ENCODE data around the gene DNAJB2. TPM values are rescaled to one million over a fixed set of nuclear protein-coding genes. Genes with fewer than 3 reads are reported as not detected.
A peak's percentile ranks its signal among the peaks of the same experiment; 100 is the strongest.

DNAJB2 gene
- total and polyA plus RNA-seq, 5 experiments from 2014 or later: 5.0 to 105 (median 6.6) TPM

GRCh38 chr2:219294356-219295351 lies 15.5 kb downstream of the DNAJB2 start:
- Mint-ChIP-seq H3K36me3 (no peaks in the 10 kb centered on the region), H3K4me1 (peaks cover 13 to 44% (median 37%) of the 10 kb centered on the region in 4 donors), H3K4me3 (peak overlapping the region; percentile 62 to 82 (median 76)), H3K9me3 (no peaks in the 10 kb centered on the region), H3K27ac (peak overlapping the region in 9 of 10 donors; percentile 32 to 93 (median 81)), H3K27me3 (peaks cover 0 to 3% (median 0%) of the 10 kb centered on the region in 5 donors)
- ATAC-seq (peak; percentile 89 to 92), DNase-seq (peak; percentile 79 to 92 (median 90))
- POLR2A ChIA-PET: interaction anchor here (0.6 to 7.6 kb wide), 19 partner anchors 8 to 584 kb away, joined by 3 to 79 read pairs (median 5); partner anchors contain the start of genes ABCB6, ANKZF1, ATG9A and CNPPD1

- H3K4me3 Mint-ChIP-seq: peak overlapping the region in 2 of 10 donors; percentile 22 to 67
Measured at GRCh38 chr2:219296142-219296541, 17.0 kb downstream of the DNAJB2 start.

GRCh38 chr2:219296631-219297391 lies 17.6 kb downstream of the DNAJB2 start:
- Mint-ChIP-seq H3K4me1 (peaks cover 13 to 44% (median 37%) of the 10 kb centered on the region in 4 donors), H3K27me3 (peaks cover 0 to 12% (median 5%) of the 10 kb centered on the region in 5 donors), H3K36me3 (no peaks in the 10 kb centered on the region), H3K9me3 (no peaks in the 10 kb centered on the region), H3K27ac (peak overlapping the region in 6 of 10 donors; percentile 25 to 73 (median 56)), H3K4me3 (peak overlapping the region in 4 of 10 donors; percentile 22 to 45 (median 42))
- ATAC-seq (peak; percentile 22 to 67), DNase-seq (peak in 8 of 10 donors; percentile 30 to 74 (median 58))
- POLR2A ChIA-PET: interaction anchor here (1.0 to 2.6 kb wide), 2 partner anchors 42 to 67 kb away, joined by 3 to 21 read pairs; partner anchors contain the start of genes ANKZF1 and ATG9A

More at GRCh38 chr2:219296142-219296541, 17.0 kb downstream of the DNAJB2 start:
- H3K36me3 Mint-ChIP-seq: no peaks in the 10 kb centered on the region
- H3K9me3 Mint-ChIP-seq: no peaks in the 10 kb centered on the region
- H3K4me1 Mint-ChIP-seq: peaks cover 13 to 44% (median 37%) of the 10 kb centered on the region in 4 donors
- ATAC-seq (no peak), DNase-seq (no peak)
- POLR2A ChIA-PET: interaction anchor here (1.7 to 2.6 kb wide), 4 partner anchors 42 to 137 kb away, joined by 7 to 21 read pairs (median 10); partner anchors contain the start of genes ANKZF1, ATG9A, CNPPD1 and TUBA4A
- peak overlapping the region in 1 of 10 donors; percentile 93 for H3K27ac Mint-ChIP-seq
- peaks cover 0 to 5% (median 1%) of the 10 kb centered on the region in 5 donors for H3K27me3 Mint-ChIP-seq

- Mint-ChIP-seq H3K27ac (peak overlapping the region in 2 of 10 donors; percentile 67 to 82), H3K4me3 (no peak overlapping the region), H3K9me3 (no peaks in the 10 kb centered on the region), H3K27me3 (peaks cover 0 to 15% (median 9%) of the 10 kb centered on the region in 5 donors), H3K36me3 (no peaks in the 10 kb centered on the region), H3K4me1 (peaks cover 13 to 44% (median 37%) of the 10 kb centered on the region in 4 donors)
- POLR2A ChIA-PET: interaction anchor here (1.0 to 2.4 kb wide), 3 partner anchors 18 to 121 kb away, joined by 3 to 9 read pairs (median 3); partner anchors contain the start of genes CNPPD1 and DNAJB2
- ATAC-seq (no peak), DNase-seq (no peak)
Measured at GRCh38 chr2:219297766-219298456, 18.7 kb downstream of the DNAJB2 start.

DNA sequence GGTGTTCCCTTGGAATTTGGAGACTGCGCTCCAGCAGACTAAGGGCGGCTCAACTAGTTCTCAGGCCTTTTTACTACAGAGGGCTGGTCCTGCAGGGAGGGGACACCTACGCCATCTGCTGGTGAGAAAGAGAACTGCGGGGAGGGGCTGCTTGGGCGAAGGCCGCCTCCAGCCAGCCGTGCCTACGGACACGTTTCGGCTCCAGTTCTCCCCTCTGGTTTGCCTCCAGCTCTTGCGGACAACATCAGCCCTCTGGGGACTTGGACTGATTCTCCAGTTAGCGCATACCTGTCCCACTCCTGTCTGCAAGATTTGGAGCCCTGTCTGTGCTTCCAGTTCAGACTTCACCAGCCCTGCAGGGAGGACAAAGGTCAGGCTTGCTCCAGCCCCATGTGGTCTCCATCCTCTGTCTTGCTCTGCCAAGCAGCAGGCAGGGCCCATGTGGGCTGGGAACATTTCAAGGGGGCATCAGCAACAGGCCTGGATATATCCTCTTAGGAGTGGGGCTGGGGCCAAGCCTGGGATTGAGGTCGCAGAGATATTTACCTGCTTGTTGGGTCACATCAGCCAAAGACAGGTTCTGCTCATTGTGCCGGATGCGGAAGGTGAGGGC lies 19.7 kb downstream of the DNAJB2 start:
- POLR2A ChIA-PET: interaction anchor here (0.5 to 2.4 kb wide), 3 partner anchors 19 to 87 kb away, joined by 3 to 9 read pairs (median 3); partner anchors contain the start of gene DNAJB2
- Mint-ChIP-seq H3K27me3 (peaks cover 0 to 20% (median 9%) of the 10 kb centered on the region in 5 donors), H3K27ac (peak overlapping the region in 2 of 10 donors; percentile 28 to 29), H3K9me3 (no peaks in the 10 kb centered on the region), H3K4me3 (peak overlapping the region in 1 of 10 donors; percentile 33), H3K36me3 (no peaks in the 10 kb centered on the region), H3K4me1 (peaks cover 13 to 43% (median 36%) of the 10 kb centered on the region in 4 donors)
- peak; percentile 70 to 97 (median 86) for DNase-seq
- peak; percentile 30 to 57 for ATAC-seq

DNA sequence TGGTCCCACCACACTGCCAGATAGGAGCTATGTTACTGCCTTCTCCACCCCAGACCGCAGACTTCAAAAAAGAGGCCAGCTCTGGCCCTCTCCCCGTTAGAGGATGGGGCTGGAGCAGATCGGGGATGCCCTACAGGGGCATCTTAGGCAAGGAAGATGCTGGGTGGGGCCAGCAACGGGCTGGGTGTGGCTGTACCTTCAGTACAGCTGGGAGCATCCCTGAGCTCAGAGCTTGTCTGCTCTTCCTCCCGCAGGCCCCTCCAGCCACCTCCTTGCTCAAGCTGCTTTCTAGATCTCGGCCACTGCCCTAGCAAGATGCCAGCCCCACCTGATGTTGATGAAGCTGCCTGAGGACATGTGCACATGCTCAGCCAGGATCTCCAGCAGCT lies 20.2 kb downstream of the DNAJB2 start:
- DNase-seq (no peak), ATAC-seq (no peak)
- H3K27me3 Mint-ChIP-seq: peaks cover 0 to 20% (median 12%) of the 10 kb centered on the region in 5 donors
- H3K36me3 Mint-ChIP-seq: no peaks in the 10 kb centered on the region
- H3K9me3 Mint-ChIP-seq: no peaks in the 10 kb centered on the region
- peaks cover 8 to 38% (median 31%) of the 10 kb centered on the region in 4 donors for H3K4me1 Mint-ChIP-seq
- H3K27ac Mint-ChIP-seq: peak overlapping the region in 1 of 10 donors; percentile 15
- no peak overlapping the region for H3K4me3 Mint-ChIP-seq
- POLR2A ChIA-PET: interaction anchor here (0.5 to 2.4 kb wide), 4 partner anchors 20 to 140 kb away, joined by 3 to 9 read pairs (median 4); partner anchors contain the start of gene DNAJB2

DNA sequence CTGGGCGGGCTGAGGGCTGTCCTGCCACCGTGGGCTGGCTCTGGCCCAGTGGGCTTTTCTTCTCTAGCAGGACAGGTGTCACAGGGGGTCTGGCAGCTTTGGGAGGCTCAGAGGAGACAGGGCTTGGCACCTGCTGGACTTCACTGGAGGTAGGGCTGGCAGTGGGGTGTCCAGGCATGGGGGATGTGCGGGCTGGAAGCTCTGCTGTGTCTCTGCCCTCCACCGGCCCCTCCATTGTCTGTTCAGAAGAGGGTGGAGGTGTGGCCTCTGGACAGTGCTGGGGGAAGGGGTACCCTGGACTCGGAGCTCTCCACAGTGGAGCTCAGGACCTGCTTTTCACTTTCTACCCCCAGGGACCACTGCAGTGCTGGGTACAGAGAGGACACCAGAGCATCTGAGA lies 20.9 kb downstream of the DNAJB2 start:
- H3K36me3 Mint-ChIP-seq: no peaks in the 10 kb centered on the region
- peaks cover 5 to 25% (median 18%) of the 10 kb centered on the region in 5 donors for H3K27me3 Mint-ChIP-seq
- H3K27ac Mint-ChIP-seq: no peak overlapping the region
- no peaks in the 10 kb centered on the region for H3K9me3 Mint-ChIP-seq
- DNase-seq (no peak), ATAC-seq (no peak)
- H3K4me1 Mint-ChIP-seq: peaks cover 7 to 34% (median 27%) of the 10 kb centered on the region in 4 donors
- POLR2A ChIA-PET: interaction anchor here (0.5 to 2.4 kb wide), 4 partner anchors 21 to 497 kb away, joined by 3 to 10 read pairs (median 6); partner anchors contain the start of gene DNAJB2
- H3K4me3 Mint-ChIP-seq: no peak overlapping the region

GRCh38 chr2:219302412-219302968 lies 23.3 kb downstream of the DNAJB2 start:
- H3K27me3 Mint-ChIP-seq: peaks cover 14 to 43% (median 29%) of the 10 kb centered on the region in 5 donors

GRCh38 chr2:219304223-219304622 lies 25.1 kb downstream of the DNAJB2 start:
- no peak overlapping the region for H3K27ac Mint-ChIP-seq

More at GRCh38 chr2:219302412-219302968, 23.3 kb downstream of the DNAJB2 start:
- H3K36me3 Mint-ChIP-seq: peaks cover 0 to 4% (median 0%) of the 10 kb centered on the region in 3 donors
- ATAC-seq (no peak), DNase-seq (no peak)
- H3K27ac Mint-ChIP-seq: no peak overlapping the region
- no peaks in the 10 kb centered on the region for H3K9me3 Mint-ChIP-seq
- no peak overlapping the region for H3K4me3 Mint-ChIP-seq
- peaks cover 4 to 10% (median 7%) of the 10 kb centered on the region in 4 donors for H3K4me1 Mint-ChIP-seq
- POLR2A ChIA-PET: no interaction called here

DNA sequence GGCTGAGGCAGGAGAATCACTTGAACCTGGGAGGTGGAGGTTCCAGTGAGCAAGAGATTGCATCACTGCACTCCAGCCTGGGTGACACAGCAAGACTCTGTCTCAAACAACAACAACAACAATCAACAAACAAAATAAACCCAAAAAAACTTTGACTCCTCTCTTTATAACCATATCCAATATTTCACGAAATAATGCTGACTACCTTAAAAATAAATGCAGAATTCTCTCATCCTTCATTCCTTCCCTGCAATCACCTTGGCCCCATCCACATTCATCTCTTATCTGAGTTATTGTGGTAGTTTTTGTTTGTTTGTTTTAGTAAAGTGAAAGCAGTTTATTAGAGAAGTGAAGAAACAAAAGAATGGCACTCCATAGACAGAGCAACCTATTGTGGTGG lies 26.9 kb downstream of the DNAJB2 start:
- Mint-ChIP-seq H3K36me3 (peaks cover 0 to 9% (median 0%) of the 10 kb centered on the region in 3 donors), H3K27ac (no peak overlapping the region), H3K4me3 (no peak overlapping the region), H3K9me3 (peaks cover 0 to 5% (median 0%) of the 10 kb centered on the region in 9 donors), H3K27me3 (peaks cover 30 to 65% (median 54%) of the 10 kb centered on the region in 5 donors), H3K4me1 (peaks cover 0 to 7% (median 2%) of the 10 kb centered on the region in 4 donors)
- ATAC-seq: no peak
- POLR2A ChIA-PET: no interaction called here
- no peak for DNase-seq

More at GRCh38 chr2:219304223-219304622, 25.1 kb downstream of the DNAJB2 start:
- DNase-seq (no peak), ATAC-seq (no peak)
- H3K27me3 Mint-ChIP-seq: peaks cover 19 to 52% (median 37%) of the 10 kb centered on the region in 5 donors
- POLR2A ChIA-PET: no interaction called here
- peaks cover 0 to 5% (median 0%) of the 10 kb centered on the region in 4 donors for H3K4me1 Mint-ChIP-seq
- H3K9me3 Mint-ChIP-seq: peaks cover 0 to 1% (median 0%) of the 10 kb centered on the region in 9 donors
- peaks cover 0 to 4% (median 0%) of the 10 kb centered on the region in 3 donors for H3K36me3 Mint-ChIP-seq
- H3K4me3 Mint-ChIP-seq: no peak overlapping the region

Data from naive thymus-derived CD8-positive, alpha-beta T cell (primary cell).